Vagina (tissue), 2 donors: ENCODE results near the gene RNF7. TPM values are rescaled to one million over a fixed set of nuclear protein-coding genes. Genes with fewer than 3 reads are reported as not detected.

ENCODE experiments used
- DNase-seq, 2 donors: peaks; one replicate each; pipeline ENCODE4 v3.0.0-alpha.2; 2017; ENCODE audit errors: extremely low spot score in 2 of 2
- H3K27ac ChIP-seq: fragments of 200-600 bp; sonication (generic); one replicate; pipeline ENCODE4 v1.5.1; 2019
- H3K27me3 ChIP-seq: fragments of 200-600 bp; sonication (generic); one replicate; pipeline ENCODE4 v1.5.1; 2019
- H3K36me3 ChIP-seq, 2 donors: fragments of 200-600 bp; sonication (generic); one replicate each; pipeline ENCODE4 v1.5.1; 2017 to 2019
- H3K4me1 ChIP-seq: fragments of 200-600 bp; sonication (generic); one replicate; pipeline ENCODE4 v1.5.1; 2019
- H3K4me3 ChIP-seq, 2 donors: fragments of 200-600 bp; sonication (generic); 1 replicate in 1 of 2; 2 replicates in 1 of 2; pipeline ENCODE4 v1.5.1; 2016 to 2019
- H3K9me3 ChIP-seq: fragments of 200-600 bp; sonication (generic); one replicate; pipeline ENCODE4 v1.5.1; 2019
- CTCF ChIP-seq, 3 experiments: fragments of 450-650 bp in 2 of 3; fragments of 200-600 bp in 1 of 3; sonication (generic) in 1 of 3; IDR thresholded peaks; one replicate each; pipeline ENCODE4 v1.5.1; 2017 to 2019; ENCODE audit warnings: antibody characterized with exemption in 3 of 3, mild to moderate bottlenecking in 2 of 3, moderate library complexity in 2 of 3
- POLR2A ChIP-seq, 2 donors: fragments of 450-650 bp; IDR thresholded peaks; one replicate each; pipeline ENCODE4 v1.6.1; 2017; ENCODE audit warnings: antibody characterized with exemption in 2 of 2, mild to moderate bottlenecking in 2 of 2, moderate library complexity in 2 of 2
- POLR2AphosphoS5 ChIP-seq, 2 donors: sonication (generic); formaldehyde crosslinking; IDR thresholded peaks; one replicate each; pipeline ENCODE4 v1.9.0; 2017; ENCODE audit warnings: antibody characterized with exemption in 2 of 2, mild to moderate bottlenecking in 2 of 2, low read depth in 1 of 2; ENCODE audit not compliant: insufficient read depth in 1 of 2
- intact Hi-C: fragments of 100-400 bp; cut with DNase I; formaldehyde crosslinking; loops from one replicate; pipeline ENCODE4 v1.15.1; 2023
- total RNA-seq: library from RNA; depleted of rRNA; stranded (reverse); fragments of >200 nt; gene quantifications from one replicate; pipeline ENCODE4 v1.2.3, GENCODE V29; 2016

The RNF7 gene
- total RNA-seq, 1 donor from 2014 or later = 57.0 TPM

GRCh38 chr3:141714671-141715070 lies 23.4 kb upstream of the RNF7 start:
- Histone ChIP-seq H3K4me3 (no peak overlapping the region), H3K4me1 (no peaks in the 10 kb centered on the region), H3K27me3 (no peaks in the 10 kb centered on the region), H3K36me3 (no peaks in the 10 kb centered on the region), H3K9me3 (no peaks in the 10 kb centered on the region), H3K27ac (no peak overlapping the region)
- TF ChIP-seq POLR2AphosphoS5 (IDR thresholded peaks at IDR 0.05; ENCODE audit: insufficient read depth in 1 of 2, low read depth in 1 of 2) (no peak), POLR2A (IDR thresholded peaks at IDR 0.05) (no peak), CTCF (IDR thresholded peaks at IDR 0.05) (no peak)
- no peak for DNase-seq
- intact Hi-C loops = no loop called here

DNA sequence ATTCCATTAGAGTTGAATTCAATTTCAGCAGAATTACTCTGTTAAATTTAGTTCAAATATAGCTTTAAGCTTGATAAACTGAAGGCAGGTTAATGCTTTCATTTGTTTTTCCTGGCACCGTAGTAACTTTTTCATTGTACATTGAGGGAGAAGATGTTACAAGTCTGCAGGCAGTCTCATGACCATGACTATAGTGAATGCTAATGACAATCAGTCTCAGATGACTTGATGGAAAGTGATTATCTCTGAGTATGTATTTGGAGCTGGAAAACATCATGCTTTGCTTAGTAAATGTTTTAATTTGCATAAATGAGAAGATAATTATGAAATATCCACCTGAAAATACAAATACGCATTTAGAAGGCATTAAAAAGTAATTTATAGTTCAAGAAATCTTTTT lies 16.0 kb upstream of the RNF7 start:
- TF ChIP-seq POLR2AphosphoS5 (IDR thresholded peaks at IDR 0.05; ENCODE audit: insufficient read depth in 1 of 2, low read depth in 1 of 2) (no peak), CTCF (IDR thresholded peaks at IDR 0.05) (no peak), POLR2A (IDR thresholded peaks at IDR 0.05) (no peak)
- H3K36me3 ChIP-seq = no peaks in the 10 kb centered on the region
- intact Hi-C loops = no loop called here
- H3K9me3 ChIP-seq = no peaks in the 10 kb centered on the region
- no peaks in the 10 kb centered on the region for H3K27me3 ChIP-seq
- no peak for DNase-seq
- no peak overlapping the region for H3K27ac ChIP-seq
- H3K4me1 ChIP-seq = no peaks in the 10 kb centered on the region
- H3K4me3 ChIP-seq = no peak overlapping the region

GRCh38 chr3:141722648-141723047 lies 15.4 kb upstream of the RNF7 start:
- no peaks in the 10 kb centered on the region for H3K9me3 ChIP-seq
- intact Hi-C loops = no loop called here
- H3K27ac ChIP-seq = no peak overlapping the region
- no peaks in the 10 kb centered on the region for H3K36me3 ChIP-seq
- H3K4me1 ChIP-seq = no peaks in the 10 kb centered on the region
- no peak for TF ChIP-seq POLR2AphosphoS5 (IDR thresholded peaks at IDR 0.05; ENCODE audit: insufficient read depth in 1 of 2, low read depth in 1 of 2)
- TF ChIP-seq CTCF (IDR thresholded peaks at IDR 0.05) = no peak
- TF ChIP-seq POLR2A (IDR thresholded peaks at IDR 0.05) = no peak
- H3K27me3 ChIP-seq = no peaks in the 10 kb centered on the region
- DNase-seq = no peak
- H3K4me3 ChIP-seq = no peak overlapping the region

GRCh38 chr3:141723255-141723654 lies 14.8 kb upstream of the RNF7 start:
- Histone ChIP-seq H3K4me3 (no peak overlapping the region), H3K9me3 (no peaks in the 10 kb centered on the region), H3K36me3 (no peaks in the 10 kb centered on the region), H3K4me1 (no peaks in the 10 kb centered on the region), H3K27ac (no peak overlapping the region), H3K27me3 (no peaks in the 10 kb centered on the region)
- no peak for DNase-seq
- TF ChIP-seq POLR2A (IDR thresholded peaks at IDR 0.05) (no peak), POLR2AphosphoS5 (IDR thresholded peaks at IDR 0.05; ENCODE audit: insufficient read depth in 1 of 2, low read depth in 1 of 2) (no peak), CTCF (IDR thresholded peaks at IDR 0.05) (no peak)
- intact Hi-C loops = no loop called here

- Histone ChIP-seq H3K4me3 (no peak overlapping the region), H3K36me3 (no peaks in the 10 kb centered on the region), H3K27me3 (no peaks in the 10 kb centered on the region), H3K27ac (no peak overlapping the region), H3K4me1 (no peaks in the 10 kb centered on the region), H3K9me3 (no peaks in the 10 kb centered on the region)
- intact Hi-C loops = no loop called here
- no peak for TF ChIP-seq POLR2A (IDR thresholded peaks at IDR 0.05)
- TF ChIP-seq CTCF (IDR thresholded peaks at IDR 0.05) = no peak
- TF ChIP-seq POLR2AphosphoS5 (IDR thresholded peaks at IDR 0.05; ENCODE audit: insufficient read depth in 1 of 2, low read depth in 1 of 2) = no peak
- no peak for DNase-seq
Observed at GRCh38 chr3:141724186-141724585, 13.9 kb upstream of the RNF7 start.
